ENCODE data around the gene NAP1L4.
A peak's percentile ranks its signal among the peaks of the same experiment; 100 is the strongest.

NAP1L4 gene

DNA sequence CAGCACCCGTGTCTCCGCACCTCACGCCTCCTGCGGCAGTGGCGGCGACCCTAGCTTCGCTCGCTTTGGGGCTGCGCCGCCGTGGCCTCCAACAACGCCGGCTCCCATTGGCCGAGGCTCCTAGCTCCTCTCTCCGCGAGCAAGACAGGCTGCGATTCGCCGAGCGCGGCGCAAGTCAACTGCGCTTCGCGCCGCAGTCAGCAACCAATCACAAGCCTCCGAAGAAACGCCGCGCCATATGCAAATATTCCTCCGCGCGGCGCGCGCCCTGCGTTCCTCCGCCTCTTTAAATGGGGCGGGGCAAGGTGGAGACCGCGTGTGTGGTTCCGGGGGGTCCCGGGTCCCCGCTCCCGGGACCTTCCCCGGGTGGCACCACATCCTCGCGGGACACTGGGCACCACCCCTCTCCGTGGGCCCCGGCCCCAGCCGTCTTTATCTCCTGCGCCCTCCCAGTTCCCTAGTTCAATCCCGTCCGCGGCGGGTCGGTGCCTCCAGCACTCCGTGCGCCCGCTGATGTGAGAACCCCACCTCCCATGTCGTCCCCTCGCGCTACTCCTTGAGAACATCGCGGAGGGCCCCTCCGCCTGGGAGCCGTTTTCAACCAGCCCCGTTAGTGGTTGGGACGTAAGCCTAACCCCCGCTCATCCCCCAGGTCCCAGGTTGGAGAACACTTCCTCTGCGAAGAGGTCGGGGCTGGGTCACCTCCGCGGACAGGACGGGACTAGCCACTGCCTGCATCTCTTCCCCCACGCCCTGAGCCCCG is at the start of gene NAP1L4:
NAP1L4 (minus strand) TSS at position 96 of the 763 bp plus-strand sequence. CDS start 13,109 bp downstream, outside the sequence.
- Histone ChIP-seq H3F3A (ENCODE audit: insufficient read depth, low read length) (peaks cover 40% of the 10 kb centered on the region), H3K9me2 (replicated peaks; ENCODE audit: insufficient read depth, low read length) (no peaks in the 10 kb centered on the region), H3K36me3 (replicated peaks; ENCODE audit: insufficient read depth, low read length) (no peaks in the 10 kb centered on the region), H3K79me2 (ENCODE audit: low read length) (peaks cover 44% of the 10 kb centered on the region), H4K20me1 (ENCODE audit: insufficient read depth, low read length) (peaks cover 18% of the 10 kb centered on the region), H3K4me2 (ENCODE audit: low read depth, low read length) (peak within 1 kb of the TSS; percentile 95), H3K9me3 (replicated peaks; ENCODE audit: insufficient read depth, low read length) (no peaks in the 10 kb centered on the region), H3K4me1 (ENCODE audit: low read length) (peaks cover 7% of the 10 kb centered on the region), H3K27me3 (replicated peaks; ENCODE audit: insufficient read depth, low read length) (no peaks in the 10 kb centered on the region), H3K27ac (ENCODE audit: low read length) (peak within 1 kb of the TSS; percentile 86), H2AFZ (ENCODE audit: low read length) (peak within 1 kb of the TSS; percentile 95), H3K4me3 (ENCODE audit: low read length) (peak within 1 kb of the TSS; percentile 98), H3K9ac (ENCODE audit: low read length) (peak within 1 kb of the TSS; percentile 98)
- TF ChIP-seq EZH2phosphoT487 (IDR thresholded peaks at IDR 0.05; ENCODE audit: low read length) (no peak), EZH2 (optimal IDR thresholded peaks at IDR 0.05; ENCODE audit: low read depth, low read length) (no peak), CTCF (IDR thresholded peaks at IDR 0.05; ENCODE audit: low read length) (no peak)
- peak; percentile 99 for DNase-seq

- DNase-seq = no peak
- no peak overlapping the region for H3K4me3 ChIP-seq (ENCODE audit: low read length)
- H3K9me3 ChIP-seq (replicated peaks; ENCODE audit: insufficient read depth, low read length) = no peaks in the 10 kb centered on the region
- no peak overlapping the region for H3K27ac ChIP-seq (ENCODE audit: low read length)
- H3K4me2 ChIP-seq (ENCODE audit: low read depth, low read length) = no peak overlapping the region
- H3K36me3 ChIP-seq (replicated peaks; ENCODE audit: insufficient read depth, low read length) = peaks cover 4% of the 10 kb centered on the region
- no peak overlapping the region for H3K9ac ChIP-seq (ENCODE audit: low read length)
- H3K27me3 ChIP-seq (replicated peaks; ENCODE audit: insufficient read depth, low read length) = no peaks in the 10 kb centered on the region
- H3K79me2 ChIP-seq (ENCODE audit: low read length) = peaks cover 60% of the 10 kb centered on the region
- H3K9me2 ChIP-seq (replicated peaks; ENCODE audit: insufficient read depth, low read length) = no peaks in the 10 kb centered on the region
- H4K20me1 ChIP-seq (ENCODE audit: insufficient read depth, low read length) = no peaks in the 10 kb centered on the region
- peaks cover 7% of the 10 kb centered on the region for H3K4me1 ChIP-seq (ENCODE audit: low read length)
- TF ChIP-seq CTCF (IDR thresholded peaks at IDR 0.05; ENCODE audit: low read length) = no peak
- no peak for TF ChIP-seq EZH2 (optimal IDR thresholded peaks at IDR 0.05; ENCODE audit: low read depth, low read length)
- TF ChIP-seq EZH2phosphoT487 (IDR thresholded peaks at IDR 0.05; ENCODE audit: low read length) = no peak
- 0 out of 2 replicates have a peak, but pooled peaks cover 2% of the 10 kb centered on the region for H3F3A ChIP-seq (ENCODE audit: insufficient read depth, low read length)
- H2AFZ ChIP-seq (ENCODE audit: low read length) = no peak overlapping the region
Observed at GRCh38 chr11:3040881-3041280, 48.8 kb upstream of the NAP1L4 start.

DNA sequence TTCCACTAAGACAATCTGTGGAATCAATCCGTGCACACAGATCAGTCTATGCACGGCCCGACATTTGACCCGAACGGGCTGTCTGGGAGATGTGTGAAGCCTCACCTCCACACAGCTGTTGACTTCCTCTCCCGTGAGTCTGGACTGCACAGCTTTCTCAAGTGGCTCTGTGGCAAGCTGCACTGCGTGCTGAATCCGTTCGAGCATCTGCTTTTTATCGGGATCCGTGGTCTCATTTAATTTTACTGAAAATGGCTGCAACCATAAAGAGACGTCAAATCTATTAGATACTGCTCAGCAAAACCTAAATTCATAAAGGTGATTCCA is 45.8 kb upstream of the NAP1L4 start:
- Histone ChIP-seq H3K4me1 (ENCODE audit: low read length) (peaks cover 7% of the 10 kb centered on the region), H3K36me3 (replicated peaks; ENCODE audit: insufficient read depth, low read length) (peaks cover 4% of the 10 kb centered on the region), H2AFZ (ENCODE audit: low read length) (no peak overlapping the region), H3K9me2 (replicated peaks; ENCODE audit: insufficient read depth, low read length) (no peaks in the 10 kb centered on the region), H3K27me3 (replicated peaks; ENCODE audit: insufficient read depth, low read length) (no peaks in the 10 kb centered on the region), H3K27ac (ENCODE audit: low read length) (no peak overlapping the region), H3K4me2 (ENCODE audit: low read depth, low read length) (no peak overlapping the region), H3K9ac (ENCODE audit: low read length) (no peak overlapping the region), H3K79me2 (ENCODE audit: low read length) (peaks cover 32% of the 10 kb centered on the region), H4K20me1 (ENCODE audit: insufficient read depth, low read length) (no peaks in the 10 kb centered on the region), H3F3A (ENCODE audit: insufficient read depth, low read length) (0 out of 2 replicates have a peak, but pooled peaks cover 2% of the 10 kb centered on the region), H3K9me3 (replicated peaks; ENCODE audit: insufficient read depth, low read length) (no peaks in the 10 kb centered on the region), H3K4me3 (ENCODE audit: low read length) (no peak overlapping the region)
- no peak for DNase-seq
- no peak for TF ChIP-seq CTCF (IDR thresholded peaks at IDR 0.05; ENCODE audit: low read length)
- TF ChIP-seq EZH2phosphoT487 (IDR thresholded peaks at IDR 0.05; ENCODE audit: low read length) = no peak
